Breast epithelium (tissue), 4 donors: ENCODE data around the gene LPP. TPM values are rescaled to one million over a fixed set of nuclear protein-coding genes. Genes with fewer than 3 reads are reported as not detected.

Source experiments
- DNase-seq, 2 donors: peaks; one replicate each; pipeline ENCODE4 v3.0.0-alpha.2; 2019; ENCODE audit warnings: low spot score in 2 of 2
- H3K27ac ChIP-seq, 2 donors: fragments of 200-600 bp; sonication (generic) in 1 of 2; one replicate each; pipeline ENCODE4 v1.5.1; 2016 to 2019; ENCODE audit warnings: mild to moderate bottlenecking in 1 of 2
- H3K27me3 ChIP-seq, 2 donors: fragments of 200-600 bp; sonication (generic) in 1 of 2; one replicate each; pipeline versions ENCODE4 v1.5.1 to v1.6.0; 2017 to 2019; ENCODE audit warnings: control low read depth in 1 of 2, mild to moderate bottlenecking in 1 of 2
- H3K36me3 ChIP-seq: fragments of 200-600 bp; one replicate; pipeline ENCODE4 v1.5.1; 2019
- H3K4me1 ChIP-seq, 2 donors: fragments of 200-600 bp; sonication (generic); one replicate each; pipeline ENCODE4 v1.5.1; 2016 to 2019; ENCODE audit warnings: control low read depth in 1 of 2
- H3K4me3 ChIP-seq, 3 donors: fragments of 200-600 bp; sonication (generic); 1 replicate in 2 of 3; 2 replicates in 1 of 3; pipeline ENCODE4 v1.5.1; 2016 to 2019; ENCODE audit warnings: mild to moderate bottlenecking in 3 of 3, moderate library complexity in 2 of 3
- H3K9me3 ChIP-seq, 2 donors: fragments of 200-600 bp; sonication (generic) in 1 of 2; one replicate each; pipeline ENCODE4 v1.5.1; 2016 to 2019; ENCODE audit warnings: control low read depth in 1 of 2
- POLR2A ChIP-seq: fragments of 450-650 bp; IDR thresholded peaks from one replicate; pipeline ENCODE4 v1.6.1; 2016; ENCODE audit warnings: antibody characterized with exemption, mild to moderate bottlenecking, moderate library complexity
- POLR2AphosphoS5 ChIP-seq, 3 donors: sonication (generic); formaldehyde crosslinking; IDR thresholded peaks; one replicate each; pipeline ENCODE4 v1.6.1; 2017; ENCODE audit warnings: antibody characterized with exemption in 3 of 3
- intact Hi-C: fragments of 100-400 bp; cut with DNase I; formaldehyde crosslinking; loops from one replicate; pipeline ENCODE4 v1.15.1; 2023; ENCODE audit warnings: low total_unique reads
- total RNA-seq, 3 donors: library from RNA; depleted of rRNA; stranded (reverse); fragments of >200 nt; gene quantifications; one replicate each; pipeline ENCODE4 v1.1.0, GENCODE V29; 2016
- TF ChIP-seq, protein P1 (sequence below), 3 donors: fragments of 450-650 bp; IDR thresholded peaks; one replicate each; pipeline ENCODE4 v1.5.1; 2016 to 2017; ENCODE audit warnings: antibody characterized with exemption in 3 of 3, mild to moderate bottlenecking in 3 of 3, moderate library complexity in 3 of 3

The LPP gene
- total RNA-seq, 3 donors from 2014 or later: 135 to 183 (median 147) TPM

- peak overlapping the region; percentile 72 to 90 (median 77) for H3K4me3 ChIP-seq
- intact Hi-C loops: loop anchor here (10.0 kb wide), 2 partner anchors 120 to 410 kb away; partner anchors contain the start of gene BCL6
- TF ChIP-seq POLR2A (no peak), POLR2AphosphoS5 (IDR thresholded peaks at IDR 0.05) (no peak)
- TF ChIP-seq, protein P1, sequence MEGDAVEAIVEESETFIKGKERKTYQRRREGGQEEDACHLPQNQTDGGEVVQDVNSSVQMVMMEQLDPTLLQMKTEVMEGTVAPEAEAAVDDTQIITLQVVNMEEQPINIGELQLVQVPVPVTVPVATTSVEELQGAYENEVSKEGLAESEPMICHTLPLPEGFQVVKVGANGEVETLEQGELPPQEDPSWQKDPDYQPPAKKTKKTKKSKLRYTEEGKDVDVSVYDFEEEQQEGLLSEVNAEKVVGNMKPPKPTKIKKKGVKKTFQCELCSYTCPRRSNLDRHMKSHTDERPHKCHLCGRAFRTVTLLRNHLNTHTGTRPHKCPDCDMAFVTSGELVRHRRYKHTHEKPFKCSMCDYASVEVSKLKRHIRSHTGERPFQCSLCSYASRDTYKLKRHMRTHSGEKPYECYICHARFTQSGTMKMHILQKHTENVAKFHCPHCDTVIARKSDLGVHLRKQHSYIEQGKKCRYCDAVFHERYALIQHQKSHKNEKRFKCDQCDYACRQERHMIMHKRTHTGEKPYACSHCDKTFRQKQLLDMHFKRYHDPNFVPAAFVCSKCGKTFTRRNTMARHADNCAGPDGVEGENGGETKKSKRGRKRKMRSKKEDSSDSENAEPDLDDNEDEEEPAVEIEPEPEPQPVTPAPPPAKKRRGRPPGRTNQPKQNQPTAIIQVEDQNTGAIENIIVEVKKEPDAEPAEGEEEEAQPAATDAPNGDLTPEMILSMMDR (IDR thresholded peaks at IDR 0.05): no peak
- H3K36me3 ChIP-seq: no peaks in the 10 kb centered on the region
- DNase-seq: no peak
- H3K27ac ChIP-seq: peak overlapping the region; percentile 97 to 98
- H3K27me3 ChIP-seq: no peaks in the 10 kb centered on the region
- no peaks in the 10 kb centered on the region for H3K9me3 ChIP-seq
- H3K4me1 ChIP-seq: peaks cover 3 to 14% of the 10 kb centered on the region in 2 donors
Observed at GRCh38 chr3:188154809-188155574, 1.0 kb downstream of the LPP start.

- TF ChIP-seq POLR2A (no peak), POLR2AphosphoS5 (IDR thresholded peaks at IDR 0.05) (no peak)
- TF ChIP-seq, protein P1 (IDR thresholded peaks at IDR 0.05): no peak
- no peak for DNase-seq
- no peaks in the 10 kb centered on the region for H3K9me3 ChIP-seq
- H3K27ac ChIP-seq: peak overlapping the region; percentile 97 to 98
- intact Hi-C loops: loop anchor here (10.0 kb wide), 2 partner anchors 119 to 411 kb away; partner anchors contain the start of gene BCL6
- H3K4me3 ChIP-seq: peak overlapping the region in 2 of 3 donors; percentile 72 to 90
- H3K4me1 ChIP-seq: peaks cover 3 to 14% of the 10 kb centered on the region in 2 donors
- H3K27me3 ChIP-seq: no peaks in the 10 kb centered on the region
- H3K36me3 ChIP-seq: no peaks in the 10 kb centered on the region
Observed at GRCh38 chr3:188156056-188156455, 2.1 kb downstream of the LPP start.

DNA sequence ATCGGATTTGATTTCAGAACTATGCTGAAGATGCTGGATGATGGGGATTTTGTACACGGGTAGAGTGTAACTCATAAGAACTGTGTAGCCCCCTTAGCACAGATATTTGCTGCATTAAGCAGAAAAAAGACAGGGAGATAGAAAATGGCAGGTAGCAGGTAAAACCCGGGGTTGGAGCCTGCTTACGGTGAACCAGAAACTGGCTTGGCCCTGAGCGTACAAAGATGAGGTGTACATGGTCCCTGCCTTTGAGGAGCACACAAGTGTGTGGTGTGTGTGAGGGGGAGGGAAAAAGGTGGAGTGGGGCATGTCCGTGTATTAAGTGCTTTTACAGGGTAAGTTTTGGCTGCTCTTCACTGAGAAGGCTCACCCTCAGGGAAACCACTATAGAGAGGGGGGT lies 3.5 kb downstream of the LPP start:
- Histone ChIP-seq H3K9me3 (no peaks in the 10 kb centered on the region), H3K27ac (peak overlapping the region; percentile 68 to 70), H3K36me3 (no peaks in the 10 kb centered on the region), H3K4me3 (peak overlapping the region in 1 of 3 donors; percentile 15), H3K27me3 (no peaks in the 10 kb centered on the region), H3K4me1 (peaks cover 3 to 14% of the 10 kb centered on the region in 2 donors)
- TF ChIP-seq, protein P1 (IDR thresholded peaks at IDR 0.05): no peak
- TF ChIP-seq POLR2AphosphoS5 (IDR thresholded peaks at IDR 0.05): no peak
- TF ChIP-seq POLR2A: no peak
- intact Hi-C loops: loop anchor here (10.0 kb wide), 2 partner anchors 117 to 413 kb away; partner anchors contain the start of gene BCL6
- DNase-seq: no peak

GRCh38 chr3:188157971-188158370 lies 4.0 kb downstream of the LPP start:
- no peak for TF ChIP-seq POLR2A
- TF ChIP-seq, protein P1 (IDR thresholded peaks at IDR 0.05): no peak
- TF ChIP-seq POLR2AphosphoS5 (IDR thresholded peaks at IDR 0.05): no peak
- no peak for DNase-seq
- Histone ChIP-seq H3K36me3 (no peaks in the 10 kb centered on the region), H3K27ac (peak overlapping the region; percentile 68 to 70), H3K4me1 (peaks cover 3 to 14% of the 10 kb centered on the region in 2 donors), H3K27me3 (no peaks in the 10 kb centered on the region), H3K9me3 (no peaks in the 10 kb centered on the region), H3K4me3 (peak overlapping the region in 1 of 3 donors; percentile 15)
- intact Hi-C loops: loop anchor here (10.0 kb wide), 2 partner anchors 117 to 413 kb away; partner anchors contain the start of gene BCL6
